BLaER1 (cell line): ENCODE measurements around the gene CEP135.

Experiments
- H3K27ac ChIP-seq: shearing (Covaris generic); formaldehyde crosslinking; 2 replicates; pipeline ENCODE4 v1.8.1; 2022
- H3K27me3 ChIP-seq: shearing (Covaris generic); formaldehyde crosslinking; 2 replicates; pipeline ENCODE4 v1.8.1; 2022
- H3K36me3 ChIP-seq: shearing (Covaris generic); formaldehyde crosslinking; 2 replicates; pipeline ENCODE4 v1.8.1; 2022
- H3K4me1 ChIP-seq: shearing (Covaris generic); formaldehyde crosslinking; 2 replicates; pipeline ENCODE4 v1.8.1; 2022
- H3K4me2 ChIP-seq: shearing (Covaris generic); formaldehyde crosslinking; 2 replicates; pipeline ENCODE4 v1.8.1; 2022
- H3K4me3 ChIP-seq: shearing (Covaris generic); formaldehyde crosslinking; 2 replicates; pipeline ENCODE4 v1.8.1; 2022
- H3K9ac ChIP-seq: shearing (Covaris generic); formaldehyde crosslinking; 2 replicates; pipeline ENCODE4 v1.8.1; 2022
- H3K9me3 ChIP-seq: shearing (Covaris generic); formaldehyde crosslinking; 2 replicates; pipeline ENCODE4 v1.8.1; 2022
- H4K20me1 ChIP-seq: shearing (Covaris generic); formaldehyde crosslinking; 2 replicates; pipeline ENCODE4 v1.8.1; 2022
- Cebpa-rat ChIP-seq: shearing (Covaris generic); IDR thresholded peaks from 2 replicates; pipeline ENCODE4 v1.8.1; 2022

The CEP135 gene

GRCh38 chr4:56003606-56004005 is 54.9 kb downstream of the CEP135 start:
- Histone ChIP-seq H3K4me2 (no peak overlapping the region), H3K4me3 (no peak overlapping the region), H3K36me3 (peaks cover 85% of the 10 kb centered on the region), H3K9me3 (peaks cover 24% of the 10 kb centered on the region), H3K27me3 (no peaks in the 10 kb centered on the region), H3K4me1 (no peaks in the 10 kb centered on the region), H3K9ac (no peak overlapping the region), H4K20me1 (no peaks in the 10 kb centered on the region), H3K27ac (no peak overlapping the region)
- TF ChIP-seq Cebpa-rat = no peak

GRCh38 chr4:56004235-56004634 is 55.5 kb downstream of the CEP135 start:
- H3K9ac ChIP-seq = no peak overlapping the region
- H3K9me3 ChIP-seq = peaks cover 24% of the 10 kb centered on the region
- no peaks in the 10 kb centered on the region for H3K27me3 ChIP-seq
- no peak overlapping the region for H3K27ac ChIP-seq
- peaks cover 87% of the 10 kb centered on the region for H3K36me3 ChIP-seq
- H3K4me3 ChIP-seq = no peak overlapping the region
- no peak overlapping the region for H3K4me2 ChIP-seq
- TF ChIP-seq Cebpa-rat = no peak
- no peaks in the 10 kb centered on the region for H4K20me1 ChIP-seq
- no peaks in the 10 kb centered on the region for H3K4me1 ChIP-seq

- Histone ChIP-seq H4K20me1 (no peaks in the 10 kb centered on the region), H3K9me3 (peaks cover 22% of the 10 kb centered on the region), H3K4me2 (no peak overlapping the region), H3K4me1 (no peaks in the 10 kb centered on the region), H3K36me3 (peaks cover 88% of the 10 kb centered on the region), H3K27ac (no peak overlapping the region), H3K27me3 (no peaks in the 10 kb centered on the region), H3K4me3 (no peak overlapping the region), H3K9ac (no peak overlapping the region)
- TF ChIP-seq Cebpa-rat = no peak
Observed at GRCh38 chr4:56007154-56007553, 58.4 kb downstream of the CEP135 start.

- Histone ChIP-seq H4K20me1 (no peaks in the 10 kb centered on the region), H3K27me3 (no peaks in the 10 kb centered on the region), H3K9ac (no peak overlapping the region), H3K4me2 (no peak overlapping the region), H3K27ac (no peak overlapping the region), H3K4me3 (no peak overlapping the region), H3K4me1 (no peaks in the 10 kb centered on the region), H3K9me3 (peaks cover 12% of the 10 kb centered on the region; the same call in 1 of the 2 replicates), H3K36me3 (peaks cover 88% of the 10 kb centered on the region)
- TF ChIP-seq Cebpa-rat = no peak
Observed at GRCh38 chr4:56008206-56008605, 59.5 kb downstream of the CEP135 start.

GRCh38 chr4:56026596-56026995 is 77.9 kb downstream of the CEP135 start:
- Histone ChIP-seq H3K4me2 (no peak overlapping the region), H3K36me3 (peaks cover 85% of the 10 kb centered on the region), H3K9me3 (peaks cover 16% of the 10 kb centered on the region), H4K20me1 (no peaks in the 10 kb centered on the region), H3K27me3 (no peaks in the 10 kb centered on the region), H3K4me1 (no peaks in the 10 kb centered on the region), H3K9ac (no peak overlapping the region), H3K27ac (no peak overlapping the region), H3K4me3 (no peak overlapping the region)
- no peak for TF ChIP-seq Cebpa-rat

GRCh38 chr4:56028165-56028564 is 79.4 kb downstream of the CEP135 start:
- Histone ChIP-seq H3K36me3 (peaks cover 70% of the 10 kb centered on the region), H3K4me1 (no peaks in the 10 kb centered on the region), H3K4me3 (no peak overlapping the region), H3K4me2 (no peak overlapping the region), H3K27ac (no peak overlapping the region), H3K27me3 (no peaks in the 10 kb centered on the region), H3K9me3 (peaks cover 16% of the 10 kb centered on the region), H4K20me1 (no peaks in the 10 kb centered on the region), H3K9ac (no peak overlapping the region)
- TF ChIP-seq Cebpa-rat = no peak

- no peak overlapping the region for H3K4me3 ChIP-seq
- H3K36me3 ChIP-seq = no peaks in the 10 kb centered on the region
- H3K4me2 ChIP-seq = no peak overlapping the region
- H3K9me3 ChIP-seq = no peaks in the 10 kb centered on the region
- H3K27me3 ChIP-seq = no peaks in the 10 kb centered on the region
- H3K4me1 ChIP-seq = no peaks in the 10 kb centered on the region
- no peak overlapping the region for H3K27ac ChIP-seq
- no peak for TF ChIP-seq Cebpa-rat
- H4K20me1 ChIP-seq = no peaks in the 10 kb centered on the region
- no peak overlapping the region for H3K9ac ChIP-seq
Observed at GRCh38 chr4:56038487-56039162, 89.9 kb downstream of the CEP135 start.

GRCh38 chr4:56040842-56041241 is 92.1 kb downstream of the CEP135 start:
- Histone ChIP-seq H3K27me3 (no peaks in the 10 kb centered on the region), H3K4me3 (no peak overlapping the region)

GRCh38 chr4:56042225-56042624 is 93.5 kb downstream of the CEP135 start:
- Histone ChIP-seq H3K4me3 (no peak overlapping the region), H3K4me1 (no peaks in the 10 kb centered on the region), H3K4me2 (no peak overlapping the region), H3K27me3 (no peaks in the 10 kb centered on the region), H3K9ac (no peak overlapping the region), H3K36me3 (no peaks in the 10 kb centered on the region), H3K9me3 (no peaks in the 10 kb centered on the region), H3K27ac (no peak overlapping the region), H4K20me1 (no peaks in the 10 kb centered on the region)
- no peak for TF ChIP-seq Cebpa-rat

More at GRCh38 chr4:56040842-56041241, 92.1 kb downstream of the CEP135 start:
- Histone ChIP-seq H3K4me2 (no peak overlapping the region), H3K4me1 (no peaks in the 10 kb centered on the region), H3K36me3 (no peaks in the 10 kb centered on the region), H3K9ac (no peak overlapping the region), H3K27ac (no peak overlapping the region), H4K20me1 (no peaks in the 10 kb centered on the region), H3K9me3 (no peaks in the 10 kb centered on the region)
- TF ChIP-seq Cebpa-rat = no peak

- TF ChIP-seq Cebpa-rat = no peak
- Histone ChIP-seq H3K9ac (peak overlapping the region; percentile 94), H3K9me3 (no peaks in the 10 kb centered on the region), H4K20me1 (no peaks in the 10 kb centered on the region), H3K27ac (peak overlapping the region; percentile 95; the same call in 1 of the 2 replicates), H3K4me1 (peaks cover 33% of the 10 kb centered on the region), H3K4me3 (peak overlapping the region; percentile 92), H3K36me3 (no peaks in the 10 kb centered on the region), H3K4me2 (peak overlapping the region; percentile 80), H3K27me3 (no peaks in the 10 kb centered on the region)
Observed at GRCh38 chr4:56048383-56048701, 99.6 kb downstream of the CEP135 start.
